HG03439 (cell line): ENCODE measurements around the gene WWP2.
"Not testable (repeated sequence)": the region's sequence is repeated elsewhere in the genome, so short reads cannot be mapped to it uniquely, and the experiment has no call there.

Experiments used
- ATAC-seq: cut with Tn5 transposase; IDR thresholded peaks from one replicate; pipeline ENCODE4 v1.9.1; 2021; ENCODE audit warnings: mild to moderate bottlenecking, moderate library complexity; ENCODE audit not compliant: unreplicated experiment

WWP2 gene

DNA sequence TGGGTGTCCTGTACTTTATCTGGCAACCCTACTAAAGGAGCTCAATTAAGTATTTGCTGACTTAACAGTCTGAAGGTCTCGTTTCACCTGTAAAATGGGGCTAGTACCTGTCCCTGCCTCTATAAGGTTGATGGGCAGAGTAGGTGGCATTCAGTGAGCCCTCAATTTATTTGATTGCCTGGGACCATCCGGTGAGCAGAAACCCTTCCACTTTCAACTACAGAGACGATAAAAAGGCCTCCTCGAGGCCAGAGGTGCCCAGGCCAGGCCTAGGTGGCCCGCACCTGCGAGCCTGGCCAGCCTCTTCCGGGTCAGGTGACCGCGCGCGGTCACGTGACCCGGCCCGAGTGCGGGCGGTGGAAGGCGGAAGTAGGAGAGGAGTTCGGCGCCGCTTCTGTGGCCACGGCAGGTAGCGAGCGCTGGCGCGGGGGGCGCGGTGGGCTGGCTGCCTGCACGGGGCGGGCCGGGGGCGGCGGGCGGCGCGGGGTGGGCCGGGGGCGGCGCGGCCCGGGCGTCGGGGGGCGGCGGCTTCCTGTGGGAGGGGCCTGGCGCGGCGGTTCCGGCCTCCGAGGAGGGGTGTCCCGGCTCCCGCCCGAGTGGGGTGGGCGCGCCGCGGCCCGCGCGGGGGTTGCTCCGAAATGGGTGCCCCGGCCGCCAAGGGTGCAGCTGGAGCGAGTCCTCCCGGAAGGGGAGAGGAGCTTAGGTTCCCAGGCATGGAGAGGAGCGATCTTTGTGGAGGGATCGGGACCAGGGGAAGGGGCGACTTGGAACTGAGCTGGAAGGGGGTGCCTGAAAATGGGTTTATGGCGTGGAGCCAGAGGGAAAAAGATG is at the start of gene WWP2:
TSS of gene WWP2 (plus strand) at position 350 of the 831 bp plus-strand sequence. CDS start 24,679 bp downstream, outside the sequence.
- peak; percentile 67 for ATAC-seq

DNA sequence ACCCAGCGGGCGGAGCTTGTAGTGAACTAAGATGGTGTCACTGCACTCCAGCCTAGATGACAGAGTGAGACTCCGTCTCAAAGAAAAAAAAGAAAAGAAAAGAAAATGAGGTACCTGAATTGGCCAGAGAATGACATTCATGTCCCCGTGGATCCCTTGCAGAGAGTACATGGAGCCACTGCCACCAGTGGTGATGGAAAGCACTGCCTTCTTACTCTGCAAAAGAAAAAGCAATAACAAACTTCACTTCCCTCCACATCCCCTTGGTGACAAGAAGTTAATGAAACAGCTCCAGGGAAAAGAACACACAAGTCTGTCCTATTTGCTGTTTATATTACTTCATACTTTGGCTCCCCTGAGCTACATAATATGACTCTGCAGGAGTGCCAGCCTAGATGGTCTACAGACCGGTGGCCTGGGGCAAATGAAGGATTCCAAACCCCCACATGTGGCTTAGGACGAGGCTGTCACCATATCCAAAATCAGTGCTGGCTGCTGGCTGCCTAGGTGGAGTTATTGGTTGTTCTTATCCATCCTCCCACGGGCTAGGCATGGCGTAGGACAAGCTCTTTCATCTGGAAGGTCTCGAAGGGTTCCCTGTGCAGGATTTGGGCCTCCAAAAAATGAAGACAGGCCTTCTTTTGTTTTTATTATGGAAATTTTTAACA is 49.1 kb upstream of the WWP2 start:
- ATAC-seq: no peak

- ATAC-seq: no peak
Measured at GRCh38 chr16:69717066-69717465, 45.1 kb upstream of the WWP2 start.

GRCh38 chr16:69718111-69718764 is 43.9 kb upstream of the WWP2 start:
- no peak for ATAC-seq

DNA sequence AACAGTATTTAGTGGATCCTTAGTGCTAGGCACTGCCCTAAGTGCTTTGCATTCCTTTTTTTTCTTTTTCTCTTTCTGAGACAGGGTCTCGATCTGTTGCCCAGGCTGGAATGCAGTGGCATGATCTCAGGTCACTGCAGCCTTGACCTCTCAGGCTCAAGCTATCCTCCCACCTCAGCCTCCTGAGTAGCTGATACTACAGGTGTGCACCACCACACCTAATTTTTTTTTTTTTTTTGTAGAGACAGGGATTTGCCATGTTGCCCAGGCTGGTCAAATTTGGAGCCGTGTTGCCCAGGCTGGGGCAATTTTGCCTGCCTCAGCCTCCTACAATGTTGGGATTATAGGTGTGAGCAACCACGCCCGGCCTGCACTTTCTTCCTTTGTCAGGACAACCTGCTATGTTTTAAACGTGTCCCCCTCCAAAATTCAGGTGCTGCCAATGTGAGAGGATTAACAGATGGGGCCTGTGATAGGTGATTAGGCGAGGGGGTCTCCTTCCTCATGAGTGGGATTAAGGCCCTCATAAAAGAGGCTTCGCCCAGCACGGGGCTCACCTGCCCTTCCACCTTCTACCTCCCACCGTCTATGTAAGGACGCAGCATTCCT is 41.2 kb upstream of the WWP2 start:
- no peak for ATAC-seq

DNA sequence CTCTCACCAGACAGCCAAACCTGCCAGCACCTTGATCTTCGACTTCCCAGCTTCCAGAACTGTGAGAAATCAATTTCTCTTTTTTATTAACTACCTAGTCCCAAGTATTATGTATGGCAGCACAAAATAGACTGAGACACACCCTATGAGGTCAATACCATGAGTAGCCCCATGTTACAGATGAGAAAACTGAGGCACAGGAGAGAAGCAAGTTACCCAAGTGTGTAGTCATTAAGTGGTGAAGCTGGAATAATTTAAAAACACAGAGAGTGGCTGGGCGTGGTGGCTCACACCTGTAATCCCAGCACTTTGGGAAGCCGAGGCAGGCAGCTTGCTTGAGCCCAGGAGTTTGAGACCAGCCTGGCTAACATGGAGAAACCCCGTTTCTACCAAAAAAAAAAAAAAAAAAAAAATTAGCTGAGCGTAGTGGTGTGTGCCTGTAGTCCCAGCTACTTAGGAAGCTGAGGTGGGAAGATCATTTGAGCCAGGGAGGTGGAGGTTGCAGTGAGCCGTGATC is 40.6 kb upstream of the WWP2 start:
- ATAC-seq: no peak

DNA sequence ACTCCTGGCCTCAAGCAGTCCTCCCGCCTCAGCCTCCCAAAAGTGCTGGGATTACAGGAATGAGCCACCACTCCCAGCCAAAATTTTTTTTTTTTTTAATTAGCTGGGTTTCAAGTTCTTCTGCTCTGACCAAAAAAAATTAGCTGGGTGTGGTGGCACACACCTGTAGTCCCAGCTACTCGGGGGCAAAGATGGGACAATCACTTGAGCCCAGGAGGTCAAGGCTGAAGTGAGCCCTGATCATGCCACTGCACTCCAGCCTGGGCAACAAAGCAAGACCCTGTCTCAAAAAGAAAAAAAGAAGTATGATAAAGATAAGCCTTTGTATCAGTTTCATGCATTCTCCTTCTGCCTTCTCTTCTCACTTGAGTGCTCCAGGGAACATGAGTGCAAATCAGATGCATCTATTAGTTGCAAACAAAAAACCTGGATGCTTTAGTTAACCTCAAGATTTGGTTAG is 37.7 kb upstream of the WWP2 start:
- no peak for ATAC-seq

- ATAC-seq: no peak
Measured at GRCh38 chr16:69724981-69725479, 37.1 kb upstream of the WWP2 start.

DNA sequence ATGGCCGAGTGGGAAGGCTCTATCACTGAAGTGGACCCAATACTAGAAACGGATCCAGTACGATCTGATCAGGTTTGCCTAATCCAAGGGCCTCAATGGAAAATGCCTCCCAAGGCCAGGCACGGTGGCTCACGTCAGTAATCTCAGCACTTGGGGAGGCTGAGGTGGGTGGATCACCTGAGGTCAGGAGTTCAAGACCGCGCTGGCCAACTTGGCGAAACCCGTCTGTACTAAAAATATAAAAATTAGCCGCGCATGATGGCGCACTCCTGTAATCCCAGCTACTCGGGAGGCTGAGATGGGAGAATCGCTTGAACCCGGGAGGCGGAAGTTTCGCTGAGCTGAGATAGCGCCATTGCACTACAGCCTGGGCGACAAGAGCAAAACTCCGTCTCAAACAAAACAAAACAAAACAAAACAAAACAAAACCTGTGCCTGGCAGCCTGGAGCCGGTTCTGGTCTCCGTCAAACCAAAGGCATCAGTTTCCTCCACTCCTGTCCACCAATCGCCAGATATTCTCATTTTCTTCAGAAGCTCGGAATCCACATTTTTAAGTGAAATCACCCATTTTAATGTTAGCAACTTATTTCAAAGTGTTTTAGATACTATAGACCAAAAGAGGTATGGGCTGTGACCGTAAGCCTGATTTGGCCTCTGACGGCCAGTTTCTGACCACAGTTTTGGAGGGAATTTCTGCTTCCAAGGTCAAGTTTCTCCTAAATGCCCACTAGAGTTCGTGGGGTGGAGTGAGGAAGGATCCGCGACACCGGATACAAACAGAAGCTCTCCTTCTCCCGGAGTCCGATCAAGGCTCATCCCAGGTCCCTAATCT is 36.4 kb upstream of the WWP2 start:
- no peak for ATAC-seq

DNA sequence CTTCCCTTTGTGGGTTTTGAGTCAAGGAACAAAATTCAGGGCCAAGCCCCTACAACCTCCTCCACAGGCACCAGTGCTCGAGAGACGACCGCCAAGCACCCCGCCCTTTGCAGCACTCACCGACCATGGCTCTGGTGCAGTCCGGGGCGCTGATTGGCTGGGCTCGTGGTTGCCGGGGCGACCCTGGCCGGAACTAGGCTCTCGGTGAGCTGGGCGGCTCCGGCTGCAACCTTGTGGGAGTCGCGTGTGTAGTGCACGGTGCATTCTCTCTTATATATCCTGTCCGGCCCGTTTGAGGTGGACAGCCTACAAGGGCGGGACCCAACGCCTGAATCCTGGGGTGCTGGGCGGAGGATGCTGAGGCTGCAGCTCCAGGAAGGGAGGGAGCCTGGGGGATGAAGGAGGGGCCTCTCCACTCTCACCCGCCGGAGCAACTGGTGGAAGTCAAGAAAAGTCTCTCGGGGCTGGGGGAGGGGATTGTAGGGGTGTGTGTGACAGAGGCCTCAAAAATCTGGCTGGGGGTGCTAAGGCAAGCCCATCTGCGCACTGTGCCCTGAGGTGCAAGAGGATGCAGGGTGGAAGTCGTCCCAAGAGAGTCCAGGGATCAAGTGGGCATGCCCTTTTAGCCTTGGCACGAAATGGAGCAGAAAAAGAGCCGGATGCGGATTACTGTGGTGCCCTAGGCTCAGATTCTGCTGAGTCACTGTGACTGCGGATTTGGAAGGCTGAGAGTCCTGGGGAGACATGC is 35.6 kb upstream of the WWP2 start, which contains the start of gene NQO1:
TSS of gene NQO1 (minus strand) at position 248 of the 748 bp plus-strand sequence. CDS start at position 127, 121 bp downstream.
- peak; percentile 96 for ATAC-seq

GRCh38 chr16:69727916-69728270 is 34.2 kb upstream of the WWP2 start:
- no peak for ATAC-seq

DNA sequence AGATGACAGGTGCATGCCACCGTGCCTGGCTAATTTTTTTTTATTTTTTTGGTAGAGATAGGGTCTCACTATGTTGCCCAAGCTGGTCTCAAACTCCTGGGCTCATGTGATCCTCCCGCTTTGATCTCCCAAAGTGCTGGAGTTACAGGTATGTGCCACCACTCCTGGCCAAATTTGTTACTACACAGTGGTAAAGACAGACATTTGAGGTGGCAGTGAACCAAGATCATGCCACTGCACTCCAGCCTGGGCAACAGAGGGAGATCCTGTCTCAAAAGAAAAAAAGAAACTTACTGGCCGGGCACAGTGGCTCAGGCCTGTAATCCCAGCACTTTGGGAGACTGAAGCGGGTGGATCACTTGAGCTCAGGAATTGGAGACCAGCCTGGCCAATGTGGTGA is 33.1 kb upstream of the WWP2 start:
- not testable (repeated sequence) for ATAC-seq

GRCh38 chr16:69731280-69731679 is 30.9 kb upstream of the WWP2 start:
- ATAC-seq: not testable (repeated sequence)

DNA sequence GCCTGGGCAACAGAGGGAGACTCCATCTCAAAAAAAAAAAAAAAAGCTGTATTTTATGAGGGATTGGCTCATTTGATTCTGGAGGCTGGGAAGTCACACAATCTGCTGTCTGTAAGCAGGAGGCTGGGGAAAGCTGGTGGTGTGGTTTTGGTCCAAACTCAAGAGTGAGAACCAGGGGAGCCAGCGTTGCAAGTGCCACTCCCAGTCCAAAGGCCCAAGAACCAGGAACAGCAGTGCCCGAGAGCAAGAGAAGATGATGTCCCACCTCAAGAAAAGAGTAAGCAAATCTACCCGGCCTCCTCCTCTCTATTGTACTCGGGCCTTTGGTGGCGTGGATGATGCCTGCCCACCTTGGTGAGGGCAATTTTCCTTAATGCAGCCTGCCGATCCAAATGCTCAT is 30.0 kb upstream of the WWP2 start:
- ATAC-seq: no peak

DNA sequence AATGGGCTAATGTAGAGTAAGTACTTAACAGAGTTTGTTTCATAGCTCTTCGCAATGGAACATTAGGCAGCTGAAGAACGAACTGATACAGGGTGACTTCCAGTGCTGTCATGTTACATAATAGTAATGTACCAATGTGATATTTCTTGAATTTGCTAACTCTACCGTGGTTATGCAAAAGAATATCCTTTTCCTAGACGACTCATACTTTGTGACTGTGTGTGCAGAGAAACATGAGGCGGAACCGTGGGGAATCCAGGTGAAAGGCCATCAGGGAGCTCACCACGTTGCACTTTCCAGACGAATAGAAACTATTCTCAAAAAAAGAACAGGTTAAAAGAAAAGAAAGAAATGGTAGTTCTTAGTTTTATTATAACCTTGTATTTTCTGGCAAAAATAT is 20.6 kb upstream of the WWP2 start:
- no peak for ATAC-seq

DNA sequence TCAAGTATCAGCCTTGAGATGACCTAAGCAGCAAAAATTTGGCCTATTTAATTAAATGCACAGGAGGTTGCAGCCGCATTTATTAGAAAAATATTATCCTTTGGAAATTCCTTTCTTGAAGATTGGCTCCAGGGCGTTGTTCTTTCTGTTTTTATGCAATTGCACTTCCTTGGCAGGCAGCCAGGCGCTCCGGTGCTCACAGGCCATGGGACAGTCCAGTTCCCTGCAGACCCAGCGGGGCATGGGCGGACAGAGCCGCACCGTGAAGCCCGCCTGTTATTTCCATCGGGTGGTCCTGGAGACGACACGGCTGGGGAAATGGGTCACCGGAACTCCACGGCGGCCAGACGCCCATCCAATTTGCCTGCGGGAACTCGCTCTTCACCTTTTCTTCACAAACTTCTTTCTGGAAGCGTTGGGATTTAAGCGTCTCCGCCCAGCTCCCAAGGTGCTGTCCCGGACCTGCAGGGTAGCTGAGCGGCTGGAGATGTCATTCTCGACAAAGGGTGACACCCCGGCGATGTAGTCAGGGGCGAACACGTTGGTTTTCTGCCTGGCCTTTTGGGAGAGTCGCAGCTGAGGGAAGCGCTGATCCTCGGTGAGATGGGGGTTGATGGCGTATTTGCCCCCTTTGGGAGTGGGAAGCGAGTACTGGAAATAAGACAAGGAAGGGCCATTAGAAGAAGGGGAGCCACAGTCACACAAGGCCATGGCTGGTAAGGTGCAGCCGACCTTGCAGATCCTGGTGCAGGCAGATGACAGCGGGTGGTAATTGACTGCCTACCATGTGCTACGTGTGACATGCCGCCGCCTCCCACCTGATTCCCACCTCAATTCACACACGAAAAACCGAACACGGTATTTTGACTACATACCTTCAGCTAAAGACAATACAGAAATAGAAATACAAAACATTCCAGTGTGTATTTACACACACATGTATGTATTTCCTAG is 19.9 kb upstream of the WWP2 start:
- no peak for ATAC-seq

GRCh38 chr16:69744363-69745231 is 17.5 kb upstream of the WWP2 start:
- no peak for ATAC-seq
